K562 (cell line): Measurements from ENCODE around the gene SCAMP2. TPM values are rescaled to one million over a fixed set of nuclear protein-coding genes. Genes with fewer than 3 reads are reported as not detected.

Source experiments
- ATAC-seq: fragments of 200-7000 bp; cut with Tn5 transposase; 3 replicates; pipeline ENCODE4 v1.9.1; 2020; ENCODE audit warnings: moderate library complexity
- BruUV-seq: library from RNA; stranded (reverse); fragments of 400-500 nt; replicated peaks from 2 replicates; lab custom pipeline; 2021; lab: Mats Ljungman, UMichigan
- CTCF ChIA-PET: fragments of 300-600 bp; formaldehyde crosslinking; extraction: SDS; loops from one replicate; lab custom pipeline; 2021; ENCODE audit warnings: low intra/inter-chr PET ratio; lab: Yijun Ruan, JAX
- POLR2A ChIA-PET: fragments of 300-600, 350-650 bp; sonication (Branson Sonifier 250); formaldehyde crosslinking; extraction: SDS; loops from one replicate; lab custom pipeline; 2021; ENCODE audit warnings: antibody characterized with exemption, inconsistent platforms; lab: Yijun Ruan, JAX
- DNase-seq, 4 experiments: peaks; one replicate each; pipeline versions ENCODE4 v3.0.0 to v3.0.0-alpha.2; 2011 to 2018; ENCODE audit warnings: low spot score in 3 of 4, mixed read lengths in 3 of 4; ENCODE audit errors: extremely low read depth in 1 of 4
- FAIRE-seq: peaks from 2 replicates; lab custom pipeline; 2011; peaks lifted over from hg19 to GRCh38; lab: Jason Lieb, UNC
- H2AFZ ChIP-seq: 2 replicates; pipeline ENCODE4 v1.6.0; 2011; ENCODE audit warnings: low read depth, low read length, control low read depth, inconsistent platforms
- H3K27ac ChIP-seq: fragments of 200-600 bp; 3 replicates; pipeline ENCODE4 v1.8.0; 2011; ENCODE audit warnings: low read depth, mild to moderate bottlenecking, control low read depth, inconsistent platforms, low read length, moderate library complexity, mixed read lengths; ENCODE audit errors: extremely low read depth
- H3K27me3 ChIP-seq, 2 experiments: fragments of 300-600 bp in 1 of 2; 2 replicates in 1 of 2; 3 replicates in 1 of 2; pipeline versions ENCODE4 v1.6.0 to v1.8.0; 2011; ENCODE audit warnings: inconsistent platforms in 2 of 2, low read length in 2 of 2, mild to moderate bottlenecking in 1 of 2, mixed read lengths in 1 of 2, moderate library complexity in 1 of 2; ENCODE audit not compliant: control insufficient read depth in 2 of 2, insufficient read depth in 2 of 2
- H3K36me3 ChIP-seq: fragments of 300-600 bp; 3 replicates; pipeline ENCODE4 v1.8.0; 2011; ENCODE audit warnings: mild to moderate bottlenecking, low read length, inconsistent platforms; ENCODE audit not compliant: control insufficient read depth, insufficient read depth
- H3K4me1 ChIP-seq, 2 experiments: fragments of 200-600 bp in 1 of 2; replicated peaks in 1 of 2; 2 replicates in 1 of 2; 3 replicates in 1 of 2; pipeline versions ENCODE4 v1.5.1 to v1.8.0; 2011; ENCODE audit warnings: inconsistent platforms in 2 of 2, low read length in 2 of 2, mild to moderate bottlenecking in 1 of 2, mixed read lengths in 1 of 2, moderate library complexity in 1 of 2; ENCODE audit not compliant: control insufficient read depth in 2 of 2, insufficient read depth in 2 of 2
- H3K4me2 ChIP-seq: 2 replicates; pipeline ENCODE4 v1.6.1; 2011; ENCODE audit warnings: low read length, control low read depth, inconsistent platforms, mixed read lengths; ENCODE audit not compliant: insufficient read depth
- H3K4me3 ChIP-seq: fragments of 200-600 bp; sonication (generic), shearing (Covaris generic); 2 replicates; pipeline ENCODE4 v1.5.1; 2016; ENCODE audit warnings: control low read depth, inconsistent platforms
- H3K79me2 ChIP-seq: fragments of 200-600 bp; 3 replicates; pipeline ENCODE4 v1.8.0; 2011; ENCODE audit warnings: low read length, inconsistent platforms; ENCODE audit not compliant: control insufficient read depth, insufficient read depth
- H3K9ac ChIP-seq, 2 experiments: 2 replicates each; pipeline versions ENCODE4 v1.6.0 to v1.6.1; 2011; ENCODE audit warnings: low read depth in 2 of 2, low read length in 2 of 2, control low read depth in 1 of 2, inconsistent platforms in 1 of 2, mild to moderate bottlenecking in 1 of 2, mixed read lengths in 1 of 2; ENCODE audit not compliant: insufficient read depth in 1 of 2
- H3K9me1 ChIP-seq: one replicate; pipeline ENCODE4 v1.6.0; 2011; ENCODE audit warnings: inconsistent platforms, mild to moderate bottlenecking, low read length, moderate library complexity; ENCODE audit not compliant: control insufficient read depth, insufficient read depth
- H3K9me3 ChIP-seq: replicated peaks from 2 replicates; pipeline ENCODE4 v1.5.1; 2011; ENCODE audit warnings: low read depth, low read length, inconsistent platforms; ENCODE audit not compliant: control insufficient read depth, insufficient read depth
- H4K20me1 ChIP-seq: replicated peaks from 2 replicates; pipeline ENCODE4 v1.6.1; 2011; ENCODE audit warnings: low read length, inconsistent platforms, mixed read lengths; ENCODE audit not compliant: control insufficient read depth, insufficient read depth
- ETV6 ChIP-seq, 3 experiments: fragments of 150-350 bp in 1 of 3; sonication (generic) in 1 of 3; formaldehyde crosslinking in 1 of 3; IDR thresholded peaks; 2 replicates each; pipeline versions ENCODE4 v1.6.1 to v1.8.0; 2014 to 2022; ENCODE audit warnings: borderline replicate concordance in 2 of 3, low read depth in 2 of 3, antibody characterized with exemption in 1 of 3, low read length in 1 of 3, mild to moderate bottlenecking in 1 of 3, missing genetic modification reagents in 1 of 3
- KAT7 ChIP-seq: sonication (generic); formaldehyde crosslinking; IDR thresholded peaks from 2 replicates; pipeline ENCODE4 v1.8.0; 2022; ENCODE audit warnings: missing genetic modification reagents, mild to moderate bottlenecking, borderline replicate concordance
- KLF13 ChIP-seq: fragments of 450-650 bp; IDR thresholded peaks from 2 replicates; pipeline ENCODE4 v1.6.1; 2016; ENCODE audit warnings: missing genetic modification characterization, low read depth, mild to moderate bottlenecking, missing compliant biosample characterization, moderate library complexity, borderline replicate concordance
- MECOM ChIP-seq: fragments of 250-450 bp; sonication (Bioruptor Pico); IDR thresholded peaks from 2 replicates; pipeline ENCODE4 v1.8.0; 2022; ENCODE audit warnings: inconsistent platforms
- MTA3 ChIP-seq: fragments of 450-650 bp; formaldehyde crosslinking; IDR thresholded peaks from 2 replicates; pipeline ENCODE4 v1.6.1; 2017; ENCODE audit warnings: mild to moderate bottlenecking, borderline replicate concordance
- SMARCB1 ChIP-seq: IDR thresholded peaks from 2 replicates; pipeline ENCODE4 v1.6.1; 2011; ENCODE audit warnings: improper control_type of control experiment, low read depth; ENCODE audit not compliant: insufficient read length
- SREBF2 ChIP-seq: sonication (generic); formaldehyde crosslinking; IDR thresholded peaks from 2 replicates; pipeline ENCODE4 v1.4.0; 2020; ENCODE audit warnings: mild to moderate bottlenecking, missing genetic modification reagents
- STAT5A ChIP-seq: IDR thresholded peaks from 2 replicates; pipeline ENCODE4 v1.6.1; 2012; ENCODE audit warnings: low read length, inconsistent platforms, borderline replicate concordance
- ZNF695 ChIP-seq: fragments of 450-650 bp; formaldehyde crosslinking; IDR thresholded peaks from 2 replicates; pipeline ENCODE4 v1.4.0; 2020; ENCODE audit warnings: mild to moderate bottlenecking, moderate library complexity
- WGBS: fragments of 100-300 bp; shearing (Covaris generic); methylation state at CpG from one replicate; pipeline ENCODE4 v1.1.6; 2016; ENCODE audit warnings: low coverage, mixed read lengths; ENCODE audit not compliant: insufficient coverage; ENCODE audit errors: missing lambda C conversion rate; 5-methylcytosine and 5-hydroxymethylcytosine counted together
- in situ Hi-C: fragments of 300-500 bp; cut with MboI; formaldehyde crosslinking; loops from 4 replicates; pipeline ENCODE4 v1.15.0; 2018; ENCODE audit warnings: inconsistent platforms, mixed read lengths
- intact Hi-C: fragments of 100-400 bp; cut with micrococcal nuclease; formaldehyde crosslinking; loops from 2 replicates; pipeline ENCODE4 v1.14.2; 2022
- polyA plus RNA-seq, 8 experiments: library from polyadenylated mRNA; depleted of rRNA in 4 of 8; stranded (reverse) in 5 of 8; unstranded in 3 of 8; fragments of >200 nt; fragmentation: Nextera tagmentation in 2 of 8; fragmentation: Illumina TruSeq in 1 of 8; extraction: Ambion mirVana in 2 of 8; extraction: Trizol in 1 of 8; gene quantifications; 2 replicates each; pipeline versions ENCODE4 v1.2.1 to v1.2.3, GENCODE V29; 2011 to 2014; ENCODE audit warnings: inconsistent platforms in 1 of 8, missing spikeins in 1 of 8
- total RNA-seq, 7 experiments: library from RNA; depleted of rRNA in 6 of 7; stranded (reverse); fragments of >200 nt in 6 of 7; fragmentation: Illumina TruSeq in 2 of 7; extraction: Trizol in 2 of 7; gene quantifications; 2 replicates each; pipeline versions ENCODE4 v1.2.1 to v1.2.3, GENCODE V29; 2011 to 2021; ENCODE audit warnings: low replicate concordance in 1 of 7
- TF ChIP-seq, protein P1 (sequence below), 2 experiments: fragments of 450-650 bp; conservative IDR thresholded peaks; 2 replicates each; pipeline ENCODE4 v1.6.1; 2017; ENCODE audit warnings: mild to moderate bottlenecking in 2 of 2, moderate library complexity in 2 of 2
- TF ChIP-seq, protein P2 (sequence below): fragments of 450-650 bp; IDR thresholded peaks from 2 replicates; pipeline ENCODE4 v1.6.1; 2016
- TF ChIP-seq, protein P3 (sequence below): IDR thresholded peaks from 2 replicates; pipeline ENCODE4 v1.6.1; 2011; ENCODE audit warnings: borderline replicate concordance, low read depth, mild to moderate bottlenecking, moderate library complexity, low read length; ENCODE audit not compliant: insufficient read depth, poor library complexity, severe bottlenecking
- TF ChIP-seq, protein P4 (sequence below): sonication (generic); formaldehyde crosslinking; IDR thresholded peaks from 2 replicates; pipeline ENCODE4 v1.5.0; 2020; ENCODE audit warnings: missing genetic modification reagents

Gene SCAMP2
- total and polyA plus RNA-seq, 9 of the 15 experiments (the other 6 are each of a cell fraction or from before 2014, with no cell fraction given), result 5.9 to 61.1 (median 20.1) TPM

DNA sequence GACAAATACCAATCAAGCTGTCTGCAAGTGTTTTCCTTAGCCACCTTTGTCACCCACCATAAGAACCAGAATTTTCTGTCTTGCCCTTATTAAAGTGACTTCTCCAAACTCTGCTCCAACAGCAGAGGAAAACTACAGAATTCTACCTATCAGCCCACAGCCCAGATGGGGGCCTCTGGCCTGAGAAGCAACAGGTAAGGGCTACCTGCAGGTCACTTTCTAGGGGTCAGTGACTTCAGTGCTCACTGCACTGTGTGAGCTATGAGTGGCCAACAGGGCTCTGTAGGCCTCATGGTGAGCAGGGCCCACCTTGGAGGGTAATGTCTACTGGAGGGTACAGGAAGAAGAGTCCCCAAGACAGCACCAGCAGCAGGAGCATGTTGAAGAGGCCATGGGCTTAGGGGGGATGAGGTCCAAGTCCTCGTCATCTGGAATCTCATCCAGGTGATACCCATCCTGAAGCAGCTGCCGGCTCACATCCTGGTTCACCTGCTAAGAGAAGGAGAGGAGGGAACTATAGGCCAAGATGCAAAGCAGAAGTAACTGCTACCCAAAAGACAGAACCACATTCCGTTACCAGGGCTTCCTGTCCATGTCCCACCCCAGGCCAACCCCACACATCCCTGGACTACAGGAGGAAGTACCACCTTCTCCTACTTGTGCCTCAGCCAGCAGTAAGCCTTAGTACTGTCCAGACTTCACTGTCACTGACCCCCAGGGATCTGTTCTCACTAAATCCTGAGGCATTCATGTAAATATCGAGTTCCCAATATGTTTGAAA is 29.3 kb upstream of the SCAMP2 start:
- Histone ChIP-seq H2AFZ (no peak overlapping the region), H4K20me1 (no peaks in the 10 kb centered on the region), H3K27ac (no peak overlapping the region), H3K9me3 (no peaks in the 10 kb centered on the region), H3K4me1 (peaks cover 13 to 14% of the 10 kb centered on the region in 2 experiments; a peak in 4 of 5 replicates), H3K4me3 (no peak overlapping the region), H3K36me3 (peaks cover 66% of the 10 kb centered on the region), H3K79me2 (peaks cover 23% of the 10 kb centered on the region), H3K4me2 (no peak overlapping the region), H3K27me3 (no peaks in the 10 kb centered on the region), H3K9me1 (no peaks in the 10 kb centered on the region), H3K9ac (no peak overlapping the region; a peak in 1 of 4 replicates)
- POLR2A ChIA-PET, result interaction anchor here (1.0 to 4.0 kb wide), 8 partner anchors 9 to 52 kb away, joined by 3 to 24 read pairs (median 6); partner anchors contain the start of gene MPI
- CTCF ChIA-PET, result interaction anchor here (0.8 kb wide), 1 partner anchor 59 kb away, joined by 4 read pairs; the partner anchor contains the start of gene ULK3
- no peak for ATAC-seq
- DNase-seq, result no peak
- no TSS peak for BruUV-seq
- no peak for FAIRE-seq
- intact Hi-C loops (no loop called here), in situ Hi-C loops (no loop called here)
- 84% methylated on average over 3 of the region's 4 CpGs for WGBS
- TF ChIP-seq SMARCB1 (no peak), SREBF2 (CRISPR knock-in tag) (no peak), KLF13 (tag) (no peak), ETV6 (IDR thresholded peaks at IDR 0.05; ENCODE audit: borderline replicate concordance in 1 of 2, low read depth in 2 of 2, low read length in 1 of 2) (no peak), ETV6 (CRISPR knock-in tag; IDR thresholded peaks at IDR 0.05; ENCODE audit: borderline replicate concordance) (no peak), STAT5A (no peak), KAT7 (no peak), MECOM (CRISPR knock-in tag) (no peak), MTA3 (no peak), ZNF695 (CRISPR knock-in tag) (no peak)
- TF ChIP-seq, protein P1, sequence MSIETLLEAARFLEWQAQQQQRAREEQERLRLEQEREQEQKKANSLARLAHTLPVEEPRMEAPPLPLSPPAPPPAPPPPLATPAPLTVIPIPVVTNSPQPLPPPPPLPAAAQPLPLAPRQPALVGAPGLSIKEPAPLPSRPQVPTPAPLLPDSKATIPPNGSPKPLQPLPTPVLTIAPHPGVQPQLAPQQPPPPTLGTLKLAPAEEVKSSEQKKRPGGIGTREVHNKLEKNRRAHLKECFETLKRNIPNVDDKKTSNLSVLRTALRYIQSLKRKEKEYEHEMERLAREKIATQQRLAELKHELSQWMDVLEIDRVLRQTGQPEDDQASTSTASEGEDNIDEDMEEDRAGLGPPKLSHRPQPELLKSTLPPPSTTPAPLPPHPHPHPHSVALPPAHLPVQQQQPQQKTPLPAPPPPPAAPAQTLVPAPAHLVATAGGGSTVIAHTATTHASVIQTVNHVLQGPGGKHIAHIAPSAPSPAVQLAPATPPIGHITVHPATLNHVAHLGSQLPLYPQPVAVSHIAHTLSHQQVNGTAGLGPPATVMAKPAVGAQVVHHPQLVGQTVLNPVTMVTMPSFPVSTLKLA (conservative IDR thresholded peaks at IDR 0.05), result no peak
- TF ChIP-seq, protein P2, sequence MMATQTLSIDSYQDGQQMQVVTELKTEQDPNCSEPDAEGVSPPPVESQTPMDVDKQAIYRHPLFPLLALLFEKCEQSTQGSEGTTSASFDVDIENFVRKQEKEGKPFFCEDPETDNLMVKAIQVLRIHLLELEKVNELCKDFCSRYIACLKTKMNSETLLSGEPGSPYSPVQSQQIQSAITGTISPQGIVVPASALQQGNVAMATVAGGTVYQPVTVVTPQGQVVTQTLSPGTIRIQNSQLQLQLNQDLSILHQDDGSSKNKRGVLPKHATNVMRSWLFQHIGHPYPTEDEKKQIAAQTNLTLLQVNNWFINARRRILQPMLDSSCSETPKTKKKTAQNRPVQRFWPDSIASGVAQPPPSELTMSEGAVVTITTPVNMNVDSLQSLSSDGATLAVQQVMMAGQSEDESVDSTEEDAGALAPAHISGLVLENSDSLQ, result no peak
- TF ChIP-seq, protein P3, sequence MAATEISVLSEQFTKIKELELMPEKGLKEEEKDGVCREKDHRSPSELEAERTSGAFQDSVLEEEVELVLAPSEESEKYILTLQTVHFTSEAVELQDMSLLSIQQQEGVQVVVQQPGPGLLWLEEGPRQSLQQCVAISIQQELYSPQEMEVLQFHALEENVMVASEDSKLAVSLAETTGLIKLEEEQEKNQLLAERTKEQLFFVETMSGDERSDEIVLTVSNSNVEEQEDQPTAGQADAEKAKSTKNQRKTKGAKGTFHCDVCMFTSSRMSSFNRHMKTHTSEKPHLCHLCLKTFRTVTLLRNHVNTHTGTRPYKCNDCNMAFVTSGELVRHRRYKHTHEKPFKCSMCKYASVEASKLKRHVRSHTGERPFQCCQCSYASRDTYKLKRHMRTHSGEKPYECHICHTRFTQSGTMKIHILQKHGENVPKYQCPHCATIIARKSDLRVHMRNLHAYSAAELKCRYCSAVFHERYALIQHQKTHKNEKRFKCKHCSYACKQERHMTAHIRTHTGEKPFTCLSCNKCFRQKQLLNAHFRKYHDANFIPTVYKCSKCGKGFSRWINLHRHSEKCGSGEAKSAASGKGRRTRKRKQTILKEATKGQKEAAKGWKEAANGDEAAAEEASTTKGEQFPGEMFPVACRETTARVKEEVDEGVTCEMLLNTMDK, result no peak
- TF ChIP-seq, protein P4, sequence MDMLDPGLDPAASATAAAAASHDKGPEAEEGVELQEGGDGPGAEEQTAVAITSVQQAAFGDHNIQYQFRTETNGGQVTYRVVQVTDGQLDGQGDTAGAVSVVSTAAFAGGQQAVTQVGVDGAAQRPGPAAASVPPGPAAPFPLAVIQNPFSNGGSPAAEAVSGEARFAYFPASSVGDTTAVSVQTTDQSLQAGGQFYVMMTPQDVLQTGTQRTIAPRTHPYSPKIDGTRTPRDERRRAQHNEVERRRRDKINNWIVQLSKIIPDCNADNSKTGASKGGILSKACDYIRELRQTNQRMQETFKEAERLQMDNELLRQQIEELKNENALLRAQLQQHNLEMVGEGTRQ (CRISPR knock-in tag), result no peak
